Neural progenitor cell (in vitro differentiated cells): ENCODE measurements around the gene GSTM5. TPM values are rescaled to one million over a fixed set of nuclear protein-coding genes. Genes with fewer than 3 reads are reported as not detected.
"Not testable (repeated sequence)": the region's sequence is repeated elsewhere in the genome, so short reads cannot be mapped to it uniquely, and the experiment has no call there.

Experiments used
- DNase-seq: peaks from one replicate; pipeline ENCODE4 v3.0.0-alpha.2; 2016; ENCODE audit warnings: low spot score
- H2AFZ ChIP-seq: fragments of 200-600 bp; sonication (generic); replicated peaks from 2 replicates; pipeline ENCODE4 v1.6.1; 2016; ENCODE audit warnings: antibody characterized with exemption
- H3F3A ChIP-seq: fragments of 200-600 bp; sonication (generic); 2 replicates; pipeline ENCODE4 v1.6.1; 2016; ENCODE audit warnings: antibody characterized with exemption, low read depth
- H3K27ac ChIP-seq: fragments of 200-600 bp; sonication (generic); 2 replicates; pipeline ENCODE4 v1.5.1; 2016; ENCODE audit warnings: mild to moderate bottlenecking
- H3K27me3 ChIP-seq: fragments of 200-600 bp; sonication (generic); 2 replicates; pipeline ENCODE4 v1.6.1; 2016; ENCODE audit warnings: mild to moderate bottlenecking, moderate library complexity
- H3K36me3 ChIP-seq: fragments of 200-600 bp; sonication (generic); 2 replicates; pipeline ENCODE4 v1.5.1; 2016
- H3K4me1 ChIP-seq: fragments of 200-600 bp; sonication (generic); 2 replicates; pipeline ENCODE4 v1.6.1; 2016; ENCODE audit warnings: mixed run types
- H3K4me2 ChIP-seq: fragments of 200-600 bp; sonication (generic); 2 replicates; pipeline ENCODE4 v1.6.1; 2016
- H3K4me3 ChIP-seq: fragments of 200-600 bp; sonication (generic); 2 replicates; pipeline ENCODE4 v1.5.1; 2016
- H3K79me2 ChIP-seq: fragments of 200-600 bp; sonication (generic); 2 replicates; pipeline ENCODE4 v1.6.1; 2016; ENCODE audit warnings: low read depth
- H3K9ac ChIP-seq: fragments of 200-600 bp; sonication (generic); 2 replicates; pipeline ENCODE4 v1.6.1; 2016
- H3K9me3 ChIP-seq: fragments of 200-600 bp; sonication (generic); 2 replicates; pipeline ENCODE4 v1.5.1; 2016; ENCODE audit warnings: low read depth
- H4K20me1 ChIP-seq: fragments of 200-600 bp; sonication (generic); 2 replicates; pipeline ENCODE4 v1.6.1; 2016; ENCODE audit warnings: low read depth
- H3K27ac Mint-ChIP-seq: 3 replicates; pipeline ENCODE4 v1.8.0; 2021; ENCODE audit warnings: mixed read lengths
- H3K27me3 Mint-ChIP-seq: 2 replicates; pipeline ENCODE4 v1.8.0; 2022; ENCODE audit warnings: low read depth, mild to moderate bottlenecking, inconsistent platforms, moderate library complexity, mixed read lengths; ENCODE audit not compliant: insufficient read depth
- H3K36me3 Mint-ChIP-seq: 3 replicates; pipeline ENCODE4 v1.8.0; 2021; ENCODE audit warnings: mixed read lengths
- H3K4me1 Mint-ChIP-seq: 3 replicates; pipeline ENCODE4 v1.8.0; 2021; ENCODE audit warnings: mixed read lengths
- H3K4me3 Mint-ChIP-seq: 3 replicates; pipeline ENCODE4 v1.8.0; 2021; ENCODE audit warnings: mild to moderate bottlenecking, moderate library complexity, mixed read lengths
- H3K9me3 Mint-ChIP-seq: 3 replicates; pipeline ENCODE4 v1.8.0; 2020; ENCODE audit warnings: mixed read lengths
- EZH2 ChIP-seq: fragments of 200-600 bp; sonication (generic); IDR thresholded peaks from 2 replicates; pipeline ENCODE4 v1.6.1; 2017; ENCODE audit warnings: antibody characterized with exemption, mild to moderate bottlenecking, moderate library complexity
- EZH2phosphoT487 ChIP-seq: fragments of 200-600 bp; sonication (generic); IDR thresholded peaks from 2 replicates; pipeline ENCODE4 v1.6.1; 2017; ENCODE audit warnings: antibody characterized with exemption
- total RNA-seq: library from RNA; depleted of rRNA; stranded (reverse); fragments of >200 nt; gene quantifications from 2 replicates; pipeline ENCODE4 v1.2.3, GENCODE V29; 2015; ENCODE audit warnings: low replicate concordance
- TF ChIP-seq, protein P1 (sequence below): fragments of 200-600 bp; sonication (generic); IDR thresholded peaks from 2 replicates; pipeline ENCODE4 v1.5.1; 2017; ENCODE audit warnings: antibody characterized with exemption, mild to moderate bottlenecking

GSTM5 gene
- 0.62 TPM in 1 of 2 replicates, not detected in the other for total RNA-seq

DNA sequence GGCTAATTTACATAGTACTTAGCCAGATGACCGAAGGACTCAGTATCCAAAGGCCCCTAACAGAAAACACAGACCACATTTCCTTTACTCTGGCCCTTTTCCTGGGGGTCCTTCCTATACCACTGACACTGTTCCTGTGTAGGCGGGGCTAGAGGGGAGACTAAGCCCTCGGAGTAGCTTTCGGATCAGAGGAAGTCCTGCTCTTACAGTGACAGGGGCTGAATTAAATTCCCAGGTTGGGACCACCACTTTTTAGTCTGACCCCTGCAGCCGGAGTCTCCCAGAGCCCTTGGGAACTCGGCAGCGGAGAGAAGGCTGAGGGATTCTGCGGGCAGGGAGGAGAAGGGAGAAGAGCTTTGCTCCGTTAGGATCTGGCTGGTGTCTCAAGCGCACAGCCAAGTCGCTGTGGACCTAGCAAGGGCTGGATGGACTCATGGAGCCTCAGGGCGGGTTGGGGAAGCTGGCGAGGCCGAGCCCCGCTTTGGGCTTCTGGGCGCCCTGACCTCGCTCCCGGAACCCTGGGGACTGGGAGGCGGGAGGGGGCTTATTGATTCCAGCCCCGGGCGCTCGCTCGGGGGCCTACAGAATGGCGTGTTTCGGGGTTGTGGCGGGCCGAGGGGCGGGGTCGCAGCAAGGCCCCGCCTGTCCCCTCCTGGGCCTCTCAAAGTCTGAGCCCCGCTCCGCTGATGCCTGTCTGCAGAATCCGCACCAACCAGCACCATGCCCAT is at the start of gene GSTM5:
Gene GSTM5, plus strand, starts transcription at position 659 of the 728 bp plus-strand sequence. Its CDS starts 62 bp downstream, at position 721.
- not testable (repeated sequence) for H3K4me1 Mint-ChIP-seq, H3K9ac ChIP-seq, H3K27me3 ChIP-seq, H3K27ac ChIP-seq, H3K4me1 ChIP-seq, H3K4me3 ChIP-seq, H3K9me3 ChIP-seq, H3K79me2 ChIP-seq, H3K36me3 Mint-ChIP-seq, H2AFZ ChIP-seq, H3K4me2 ChIP-seq, H3K27ac Mint-ChIP-seq, H3K36me3 ChIP-seq, H4K20me1 ChIP-seq, DNase-seq, H3K4me3 Mint-ChIP-seq, H3K9me3 Mint-ChIP-seq, H3F3A ChIP-seq
- H3K27me3 Mint-ChIP-seq: peaks cover 13% of the 10 kb centered on the region

DNA sequence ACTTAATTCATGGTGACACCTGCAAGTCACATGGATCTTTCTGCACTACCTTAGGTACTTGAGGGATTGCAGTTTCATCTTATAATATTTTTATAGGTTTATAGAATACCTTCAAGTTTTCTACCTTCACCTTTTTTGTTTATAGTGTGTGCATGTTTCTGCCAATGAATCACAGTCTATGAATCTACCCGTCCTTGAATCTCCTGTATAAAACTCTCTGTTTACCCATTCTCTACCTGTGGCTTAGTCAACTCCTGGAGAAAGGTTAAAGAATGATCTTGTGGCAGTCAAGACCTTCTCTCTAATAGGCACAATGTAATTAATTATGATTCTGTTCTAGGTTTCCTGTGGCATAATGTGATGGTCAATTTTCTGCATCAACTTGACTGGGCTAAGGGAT is 47.4 kb upstream of the GSTM5 start:
- no peak for TF ChIP-seq EZH2phosphoT487
- no peak for TF ChIP-seq EZH2
- TF ChIP-seq, protein P1, sequence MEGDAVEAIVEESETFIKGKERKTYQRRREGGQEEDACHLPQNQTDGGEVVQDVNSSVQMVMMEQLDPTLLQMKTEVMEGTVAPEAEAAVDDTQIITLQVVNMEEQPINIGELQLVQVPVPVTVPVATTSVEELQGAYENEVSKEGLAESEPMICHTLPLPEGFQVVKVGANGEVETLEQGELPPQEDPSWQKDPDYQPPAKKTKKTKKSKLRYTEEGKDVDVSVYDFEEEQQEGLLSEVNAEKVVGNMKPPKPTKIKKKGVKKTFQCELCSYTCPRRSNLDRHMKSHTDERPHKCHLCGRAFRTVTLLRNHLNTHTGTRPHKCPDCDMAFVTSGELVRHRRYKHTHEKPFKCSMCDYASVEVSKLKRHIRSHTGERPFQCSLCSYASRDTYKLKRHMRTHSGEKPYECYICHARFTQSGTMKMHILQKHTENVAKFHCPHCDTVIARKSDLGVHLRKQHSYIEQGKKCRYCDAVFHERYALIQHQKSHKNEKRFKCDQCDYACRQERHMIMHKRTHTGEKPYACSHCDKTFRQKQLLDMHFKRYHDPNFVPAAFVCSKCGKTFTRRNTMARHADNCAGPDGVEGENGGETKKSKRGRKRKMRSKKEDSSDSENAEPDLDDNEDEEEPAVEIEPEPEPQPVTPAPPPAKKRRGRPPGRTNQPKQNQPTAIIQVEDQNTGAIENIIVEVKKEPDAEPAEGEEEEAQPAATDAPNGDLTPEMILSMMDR: no peak
- no peaks in the 10 kb centered on the region for H4K20me1 ChIP-seq
- H3K9me3 Mint-ChIP-seq: peaks cover 2% of the 10 kb centered on the region
- H3K9ac ChIP-seq: no peak overlapping the region
- peaks cover 4% of the 10 kb centered on the region for H3K27me3 Mint-ChIP-seq
- H3K9me3 ChIP-seq: no peaks in the 10 kb centered on the region
- H3F3A ChIP-seq: no peaks in the 10 kb centered on the region
- H3K4me1 Mint-ChIP-seq: peaks cover 13% of the 10 kb centered on the region
- no peak overlapping the region for H2AFZ ChIP-seq
- no peak overlapping the region for H3K4me2 ChIP-seq
- H3K27ac Mint-ChIP-seq: no peak overlapping the region
- peaks cover 6% of the 10 kb centered on the region for H3K4me1 ChIP-seq
- H3K27me3 ChIP-seq: no peaks in the 10 kb centered on the region
- no peaks in the 10 kb centered on the region for H3K36me3 Mint-ChIP-seq
- H3K4me3 ChIP-seq: no peak overlapping the region
- no peak overlapping the region for H3K4me3 Mint-ChIP-seq
- no peak overlapping the region for H3K27ac ChIP-seq
- no peaks in the 10 kb centered on the region for H3K79me2 ChIP-seq
- H3K36me3 ChIP-seq: no peaks in the 10 kb centered on the region
- DNase-seq: no peak

DNA sequence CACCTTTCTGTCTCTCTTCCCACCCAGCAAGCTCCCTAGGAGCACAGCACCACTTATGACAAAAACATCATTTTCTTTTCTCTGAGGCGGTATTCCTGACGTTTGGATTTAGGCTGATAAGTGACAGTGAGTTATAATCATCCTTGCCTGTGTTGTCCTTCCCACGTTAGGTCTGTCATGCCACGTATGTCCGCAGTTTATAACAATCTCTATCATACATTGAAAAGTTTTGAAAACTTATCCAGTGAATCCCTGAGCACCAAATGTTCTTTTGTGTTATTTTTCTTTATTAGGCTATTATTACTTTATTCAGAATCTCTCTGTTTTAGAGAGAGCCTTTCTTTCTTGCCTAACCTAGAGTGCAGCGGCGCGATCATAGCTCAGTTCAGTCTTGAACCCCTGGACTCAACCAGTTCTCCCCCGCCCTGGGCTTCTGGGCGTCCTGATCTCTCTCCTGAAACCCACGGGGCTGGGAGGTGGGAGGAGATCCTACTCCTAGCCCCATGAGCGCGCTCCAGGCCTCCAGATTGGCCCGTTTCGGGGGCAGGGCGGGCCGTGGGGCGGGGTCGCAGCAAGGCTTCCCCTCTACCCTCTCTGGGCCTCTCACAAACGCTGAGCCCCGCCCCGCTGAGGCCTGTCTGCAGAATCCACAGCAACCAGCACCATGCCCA is 44.5 kb upstream of the GSTM5 start, which contains the start of gene GSTM2:
Gene GSTM2, plus strand, starts transcription at position 606 of the 671 bp plus-strand sequence. Its CDS starts 59 bp downstream, at position 665.
- no peaks in the 10 kb centered on the region for H3K9me3 ChIP-seq
- H3K4me1 ChIP-seq: peaks cover 6% of the 10 kb centered on the region
- H3K4me1 Mint-ChIP-seq: peaks cover 12% of the 10 kb centered on the region
- no peaks in the 10 kb centered on the region for H3K27me3 ChIP-seq
- H3K9me3 Mint-ChIP-seq: peaks cover 4% of the 10 kb centered on the region
- peak within 1 kb of the TSS; percentile 84 for H3K4me3 Mint-ChIP-seq
- TF ChIP-seq, protein P1: no peak
- TF ChIP-seq EZH2 (no peak), EZH2phosphoT487 (no peak)
- H3K36me3 ChIP-seq: no peaks in the 10 kb centered on the region
- no peaks in the 10 kb centered on the region for H4K20me1 ChIP-seq
- H3K27me3 Mint-ChIP-seq: peaks cover 2% of the 10 kb centered on the region
- peak within 1 kb of the TSS; percentile 75 for H3K4me2 ChIP-seq
- peak within 1 kb of the TSS; percentile 66 for H2AFZ ChIP-seq
- peak within 1 kb of the TSS; percentile 64 for H3K27ac Mint-ChIP-seq
- H3K4me3 ChIP-seq: peak within 1 kb of the TSS; percentile 56
- H3K79me2 ChIP-seq: no peaks in the 10 kb centered on the region
- no peak within 1 kb of the TSS for H3K9ac ChIP-seq
- H3F3A ChIP-seq: no peaks in the 10 kb centered on the region
- no peak within 1 kb of the TSS for H3K27ac ChIP-seq
- peaks cover 5% of the 10 kb centered on the region for H3K36me3 Mint-ChIP-seq
- DNase-seq: peak; percentile 95
